Measurements from ENCODE around the gene DSN1. TPM values are rescaled to one million over a fixed set of nuclear protein-coding genes. Genes with fewer than 3 reads are reported as not detected.

DSN1 gene, protein sequence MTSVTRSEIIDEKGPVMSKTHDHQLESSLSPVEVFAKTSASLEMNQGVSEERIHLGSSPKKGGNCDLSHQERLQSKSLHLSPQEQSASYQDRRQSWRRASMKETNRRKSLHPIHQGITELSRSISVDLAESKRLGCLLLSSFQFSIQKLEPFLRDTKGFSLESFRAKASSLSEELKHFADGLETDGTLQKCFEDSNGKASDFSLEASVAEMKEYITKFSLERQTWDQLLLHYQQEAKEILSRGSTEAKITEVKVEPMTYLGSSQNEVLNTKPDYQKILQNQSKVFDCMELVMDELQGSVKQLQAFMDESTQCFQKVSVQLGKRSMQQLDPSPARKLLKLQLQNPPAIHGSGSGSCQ
- total RNA-seq, result 5.7 and 5.8 TPM in 2 replicates

DNA sequence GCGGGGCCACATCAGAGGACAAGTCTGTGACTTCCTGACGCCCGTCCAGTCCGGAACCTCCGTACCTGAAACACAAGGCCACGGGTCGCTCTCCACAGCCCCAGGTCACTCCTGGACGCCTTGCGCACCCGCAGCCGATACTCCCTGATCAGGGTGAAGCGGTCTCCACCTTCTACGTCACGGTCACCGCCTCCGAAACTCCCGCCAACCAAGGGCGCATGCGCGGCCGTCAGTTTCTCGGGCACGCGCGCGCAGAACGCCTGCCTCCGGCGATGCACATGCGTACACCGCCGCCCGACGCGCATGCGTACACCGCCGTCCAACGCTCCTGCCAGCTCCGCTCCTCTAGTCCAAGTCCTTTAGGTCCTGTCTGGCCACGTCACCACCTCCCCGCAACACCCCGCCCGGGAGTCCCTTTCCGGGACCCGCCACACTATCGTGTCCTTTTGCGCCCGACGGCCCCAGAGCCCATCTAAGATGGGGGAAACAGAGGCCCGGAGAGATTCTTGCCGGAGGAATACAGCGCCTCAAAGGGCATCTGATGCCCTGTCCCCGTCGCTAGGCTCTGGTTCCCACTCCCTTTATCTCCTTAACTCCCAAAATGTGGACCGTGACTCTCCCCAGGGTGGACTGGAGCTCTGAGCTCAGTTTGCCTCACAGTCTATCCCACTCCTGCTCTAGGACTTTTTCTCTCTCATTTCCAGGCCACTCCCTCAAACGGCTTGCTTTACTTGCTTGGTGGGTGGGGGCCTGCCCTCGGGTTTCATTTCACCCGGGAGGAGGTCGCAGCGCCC, at the start of gene DSN1:
TSS of gene DSN1 (minus strand) at position 167 of the 794 bp plus-strand sequence. CDS start 2,305 bp downstream, outside the sequence.

DNA sequence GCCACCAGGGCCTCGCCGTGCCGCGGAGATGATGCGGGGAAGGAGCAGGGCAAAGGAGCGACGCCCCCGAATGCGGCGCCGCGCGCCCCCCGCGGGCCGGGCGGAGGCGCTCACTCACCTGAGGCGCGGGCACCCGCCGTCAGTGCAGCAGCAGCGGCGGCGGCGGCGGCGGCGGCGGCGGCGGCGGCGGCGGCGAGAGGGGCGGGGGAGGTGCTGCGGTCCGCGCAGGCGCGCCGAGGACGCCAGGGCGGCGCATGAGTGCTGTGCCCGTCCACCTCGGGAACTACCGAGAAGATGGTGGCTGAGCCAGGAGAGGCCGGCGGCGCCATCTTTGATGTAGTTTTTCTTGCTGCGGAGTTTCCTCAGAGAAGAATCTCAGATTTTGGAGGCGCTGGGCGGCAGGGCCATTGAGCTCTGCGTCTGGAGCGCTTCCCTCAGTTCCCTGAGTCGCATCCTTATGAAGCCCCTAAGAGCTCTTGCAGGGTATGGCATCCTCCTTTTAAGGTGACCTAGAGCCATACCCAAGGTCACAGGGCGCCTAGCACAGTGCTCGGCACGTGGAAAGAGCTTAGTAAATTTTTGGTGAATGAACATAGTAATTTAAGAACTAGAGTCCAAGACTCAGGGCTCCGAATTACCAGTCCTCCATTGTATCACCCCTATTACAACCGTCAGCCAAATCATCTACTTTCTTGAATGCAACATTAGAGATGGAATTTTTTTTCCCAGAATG, 27.5 kb downstream of the DSN1 start, which contains the start of gene NDRG3:
TSS of gene NDRG3 (minus strand) at position 164 of the 733 bp plus-strand sequence. CDS start 24,355 bp downstream, outside the sequence.

Other genes starting within 250 kb of the DSN1 start
- 7.0 and 8.0 TPM in 2 replicates for gene MYL9, start 232.2 kb downstream of the DSN1 start, total RNA-seq
- gene TGIF2, start 200.2 kb downstream of the DSN1 start, total RNA-seq, result 3.2 and 4.0 TPM in 2 replicates
- gene RAB5IF, start 168.0 kb downstream of the DSN1 start, total RNA-seq, result 39.1 and 42.4 TPM in 2 replicates
- not detected in 2 replicates for gene SLA2, start 127.6 kb downstream of the DSN1 start, total RNA-seq
- gene NDRG3, start 27.7 kb downstream of the DSN1 start, total RNA-seq, result 24.3 and 27.9 TPM in 2 replicates
- gene TLDC2, start 102.4 kb upstream of the DSN1 start, total RNA-seq, result 0.09 and 0.32 TPM in 2 replicates
- 29.6 and 29.8 TPM in 2 replicates for gene SAMHD1, start 177.9 kb upstream of the DSN1 start, total RNA-seq

Measured in bronchial smooth muscle cell (primary cell).